ENCODE results near the gene RPL22.
A peak's percentile ranks its signal among the peaks of the same experiment; 100 is the strongest.
"Not testable (repeated sequence)": the region's sequence is repeated elsewhere in the genome, so short reads cannot be mapped to it uniquely, and the experiment has no call there.

The RPL22 gene

DNA sequence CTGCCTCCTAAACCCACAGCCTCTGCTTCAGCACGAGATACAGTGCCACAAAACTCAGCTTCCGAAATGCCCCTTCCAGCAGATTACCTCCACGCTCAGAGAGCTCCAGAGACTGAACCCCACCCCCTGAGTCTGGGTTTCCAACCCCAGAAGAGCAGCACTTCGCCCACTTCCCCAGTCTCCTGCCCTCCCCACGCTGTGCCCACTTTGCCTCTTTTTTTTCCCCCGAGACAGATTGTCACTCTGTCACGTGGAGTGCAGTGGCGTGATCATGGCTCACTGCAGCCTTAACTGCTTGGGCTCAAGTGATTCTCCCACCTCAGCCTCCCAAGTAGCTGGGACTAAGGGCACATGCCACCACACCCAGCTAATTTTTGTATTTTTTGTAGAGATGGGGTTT lies 26.3 kb upstream of the RPL22 start:
- DNase-seq, result no peak

DNA sequence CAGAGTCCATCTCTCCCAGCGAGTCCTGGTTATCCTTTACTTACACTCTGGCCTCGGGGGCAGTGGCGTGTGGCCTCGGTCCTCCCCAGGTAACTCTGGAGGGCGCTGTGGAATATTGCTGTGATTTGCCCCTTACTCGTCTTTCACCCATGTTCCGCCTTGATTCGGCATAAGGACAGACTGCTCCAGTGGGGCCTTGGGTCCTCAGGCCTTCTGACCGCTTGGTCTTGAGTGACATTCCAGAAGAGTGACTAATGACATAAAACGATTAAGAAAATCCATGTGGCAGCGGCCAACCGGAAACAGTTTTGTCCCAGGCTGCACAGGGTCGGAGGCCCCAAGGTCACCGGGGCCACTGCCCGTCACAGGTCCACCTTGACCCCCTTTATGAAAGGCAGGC lies 25.3 kb upstream of the RPL22 start:
- no peak for DNase-seq

DNA sequence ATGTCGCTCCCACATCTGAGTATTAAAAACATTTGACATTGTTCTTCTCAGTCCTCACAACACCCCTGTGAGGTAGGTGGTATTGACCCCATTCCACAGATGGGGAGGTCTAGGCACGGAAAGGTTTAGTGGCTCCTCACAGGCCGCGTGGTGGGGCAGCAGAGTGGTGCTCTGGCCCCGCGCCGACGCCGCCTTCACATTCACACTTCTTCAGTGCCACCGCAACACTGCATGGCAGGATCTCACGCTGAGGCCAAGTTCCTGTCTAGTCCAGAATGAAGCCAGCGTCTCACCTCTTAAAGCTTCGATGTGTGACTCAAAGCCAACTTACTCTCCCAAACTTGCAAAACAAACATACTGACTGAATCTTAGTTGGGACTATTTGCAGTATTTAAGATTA lies 24.2 kb upstream of the RPL22 start:
- no peak for DNase-seq

DNA sequence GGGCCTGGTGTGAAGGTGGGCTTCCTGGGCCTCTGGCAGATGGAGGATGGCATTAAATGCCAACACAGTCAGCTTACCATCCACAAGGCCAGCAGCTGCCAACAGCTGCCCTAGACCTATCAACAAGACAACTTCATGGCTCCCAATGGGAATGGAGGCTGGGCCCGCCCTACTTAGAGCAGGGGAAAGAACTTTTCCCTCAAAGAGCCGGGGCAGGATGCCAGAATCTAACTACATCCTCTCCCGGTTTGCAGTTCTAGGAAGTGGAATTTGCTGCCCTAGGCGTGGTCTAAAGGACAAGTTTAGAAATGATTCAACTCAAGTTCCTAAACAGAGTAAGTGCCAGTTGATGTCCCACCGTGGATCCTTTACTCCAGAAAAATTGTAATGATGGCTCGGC lies 23.2 kb upstream of the RPL22 start:
- DNase-seq, result no peak

DNA sequence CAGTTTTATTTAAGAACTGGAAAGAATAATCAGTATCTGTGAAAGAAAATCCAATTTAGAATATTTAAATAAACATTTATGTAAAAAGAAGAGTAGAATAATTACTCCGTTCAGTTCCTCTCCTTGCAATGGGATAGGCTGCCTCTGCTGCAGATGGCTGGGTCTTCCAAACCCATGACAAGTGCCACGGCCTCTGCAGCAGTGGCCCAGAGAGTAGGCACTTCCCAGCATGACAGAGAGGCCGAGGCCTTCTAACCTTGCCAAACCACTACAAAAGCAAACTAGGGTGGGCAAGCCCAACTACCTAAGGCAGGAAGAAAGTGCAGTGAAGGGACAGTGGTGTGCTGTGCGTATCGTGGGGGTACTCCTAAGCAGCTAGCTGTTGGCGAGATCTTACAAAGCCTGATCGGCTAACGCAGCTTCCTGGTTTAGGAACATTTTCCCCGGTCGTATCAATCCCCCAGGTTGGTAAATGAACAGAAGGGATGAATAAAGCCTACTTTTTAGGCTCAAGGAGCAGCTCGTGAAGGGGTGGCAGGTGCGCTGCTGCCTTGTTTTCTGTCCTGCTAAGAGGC lies 21.9 kb upstream of the RPL22 start:
- no peak for DNase-seq

DNA sequence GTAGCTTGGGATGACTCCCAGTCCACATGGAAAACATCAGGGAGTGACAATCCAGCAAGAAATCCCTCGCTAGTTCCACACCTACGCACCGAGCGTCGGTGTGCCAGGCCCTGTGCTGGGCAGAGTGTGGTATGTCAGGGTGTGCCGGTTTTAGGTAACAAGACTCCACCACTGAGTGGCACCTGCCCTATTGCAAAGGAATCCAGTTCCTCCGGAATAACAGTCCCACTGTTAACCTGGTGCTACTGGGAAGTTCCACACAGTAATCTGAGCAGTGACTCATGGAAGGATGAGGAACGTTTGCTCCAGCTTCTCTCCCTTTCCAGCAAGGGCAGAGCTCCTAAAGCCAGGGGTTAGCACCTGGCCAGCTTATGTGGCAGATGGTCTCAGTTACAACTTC lies 20.8 kb upstream of the RPL22 start:
- DNase-seq, result no peak

DNA sequence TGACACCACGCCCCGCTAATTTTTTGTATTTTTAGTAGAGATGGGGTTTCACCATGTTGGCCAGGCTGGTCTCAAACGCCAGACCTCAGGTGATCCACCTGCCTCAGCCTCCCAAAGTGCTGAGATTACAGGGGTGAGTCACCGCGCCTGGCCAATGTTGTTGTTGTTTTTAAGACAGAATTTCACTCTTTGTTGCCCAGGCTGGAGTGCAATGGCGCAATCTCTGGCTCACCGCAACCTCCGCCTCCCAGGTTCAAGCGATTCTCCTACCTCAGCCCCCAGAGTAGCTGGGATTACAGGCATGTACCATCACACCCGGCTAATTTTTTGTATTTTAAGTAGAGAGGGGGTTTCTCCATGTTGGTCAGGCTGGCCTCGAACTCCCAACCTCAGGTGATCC lies 20.2 kb upstream of the RPL22 start:
- not testable (repeated sequence) for DNase-seq

DNA sequence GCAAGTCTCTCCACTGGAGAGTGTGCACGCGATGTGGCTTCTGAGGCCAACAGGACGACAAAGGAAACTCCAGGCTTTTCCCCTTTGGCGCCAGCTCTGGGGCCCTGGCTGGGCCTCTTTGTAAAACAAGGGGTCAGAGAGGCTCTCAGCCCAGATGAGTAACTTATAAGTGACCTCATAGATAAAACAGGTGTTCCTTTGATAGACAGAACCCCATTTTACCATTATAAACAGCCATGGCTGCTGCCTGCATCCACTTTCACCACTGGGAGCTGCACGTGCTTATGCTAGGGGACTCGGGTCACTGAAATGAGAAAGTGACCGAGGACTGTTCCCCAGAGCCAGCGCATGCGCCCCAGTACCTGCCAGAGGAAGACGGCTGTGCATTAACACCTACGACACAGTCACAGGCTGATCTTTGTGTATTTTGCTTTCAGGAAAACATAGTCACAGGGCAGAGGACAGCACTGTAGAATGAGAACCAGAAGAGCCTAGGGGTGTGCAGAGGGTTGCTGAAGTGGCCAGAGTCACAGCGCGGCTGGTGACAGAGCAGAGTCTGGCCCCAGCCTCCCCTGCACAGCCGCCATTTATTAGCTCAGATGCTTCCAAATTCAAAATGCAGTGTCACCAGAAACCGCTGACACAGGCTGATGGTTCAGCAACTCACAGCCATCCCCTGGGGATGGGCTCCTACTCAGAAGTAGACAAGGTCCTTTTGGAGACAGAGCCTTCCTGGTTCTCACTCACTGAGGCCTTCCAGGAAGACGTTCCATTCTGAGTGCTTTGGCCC lies 19.2 kb upstream of the RPL22 start:
- DNase-seq, result no peak

DNA sequence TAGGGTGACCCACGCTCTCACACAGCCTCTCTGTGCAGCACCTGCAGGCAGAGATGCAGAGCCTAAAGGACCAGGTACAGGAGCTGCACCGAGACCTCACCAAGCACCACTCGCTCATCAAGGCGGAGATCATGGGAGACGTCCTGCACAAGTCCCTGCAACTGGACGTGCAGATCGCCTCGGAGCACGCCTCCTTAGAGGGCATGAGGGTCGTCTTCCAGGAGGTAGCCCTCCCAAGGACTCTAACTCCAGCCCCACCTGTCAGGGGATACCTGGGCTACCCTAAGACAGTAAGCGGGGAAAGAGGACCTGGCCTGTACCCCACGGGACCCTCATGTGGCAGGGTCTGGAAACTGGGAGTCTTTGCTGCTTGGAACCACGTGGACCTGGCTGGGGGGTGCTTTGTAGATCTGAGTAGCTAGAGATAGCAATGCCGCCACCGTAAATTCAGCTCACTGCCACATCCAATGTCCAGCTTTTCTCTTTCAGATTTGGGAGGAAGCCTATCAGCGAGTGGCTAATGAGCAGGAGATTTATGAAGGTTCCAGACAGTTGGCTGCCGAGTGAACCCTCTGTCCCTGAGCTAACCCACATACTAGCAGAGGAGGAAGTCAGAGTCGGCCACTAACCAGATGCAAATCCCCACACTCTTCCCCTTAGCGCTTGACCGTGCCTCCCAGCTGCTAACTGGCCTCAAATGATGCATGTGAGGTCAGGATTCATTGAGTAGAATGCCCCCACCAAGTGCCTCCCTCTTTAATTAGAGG lies 13.0 kb upstream of the RPL22 start:
- no peak for DNase-seq

DNA sequence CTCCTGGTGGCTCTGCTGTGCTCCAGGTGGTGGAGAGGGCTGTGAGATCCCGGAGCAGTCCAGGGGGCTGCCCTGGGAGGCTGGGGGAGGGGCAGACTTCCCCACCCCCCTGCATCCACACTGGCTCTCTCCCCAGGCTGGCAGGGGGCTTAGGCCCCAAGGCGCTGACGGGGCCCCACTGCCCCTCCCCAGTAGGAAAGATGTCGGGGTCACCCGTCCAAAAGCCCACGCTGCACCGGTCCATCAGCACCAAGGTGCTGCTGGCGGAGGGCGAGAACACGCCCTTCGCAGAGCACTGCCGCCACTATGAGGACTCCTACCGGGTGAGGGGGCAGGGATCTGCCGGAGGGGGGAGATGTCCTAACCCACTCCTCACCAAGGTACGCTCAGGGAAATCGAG lies 12.3 kb upstream of the RPL22 start:
- no peak for DNase-seq

DNA sequence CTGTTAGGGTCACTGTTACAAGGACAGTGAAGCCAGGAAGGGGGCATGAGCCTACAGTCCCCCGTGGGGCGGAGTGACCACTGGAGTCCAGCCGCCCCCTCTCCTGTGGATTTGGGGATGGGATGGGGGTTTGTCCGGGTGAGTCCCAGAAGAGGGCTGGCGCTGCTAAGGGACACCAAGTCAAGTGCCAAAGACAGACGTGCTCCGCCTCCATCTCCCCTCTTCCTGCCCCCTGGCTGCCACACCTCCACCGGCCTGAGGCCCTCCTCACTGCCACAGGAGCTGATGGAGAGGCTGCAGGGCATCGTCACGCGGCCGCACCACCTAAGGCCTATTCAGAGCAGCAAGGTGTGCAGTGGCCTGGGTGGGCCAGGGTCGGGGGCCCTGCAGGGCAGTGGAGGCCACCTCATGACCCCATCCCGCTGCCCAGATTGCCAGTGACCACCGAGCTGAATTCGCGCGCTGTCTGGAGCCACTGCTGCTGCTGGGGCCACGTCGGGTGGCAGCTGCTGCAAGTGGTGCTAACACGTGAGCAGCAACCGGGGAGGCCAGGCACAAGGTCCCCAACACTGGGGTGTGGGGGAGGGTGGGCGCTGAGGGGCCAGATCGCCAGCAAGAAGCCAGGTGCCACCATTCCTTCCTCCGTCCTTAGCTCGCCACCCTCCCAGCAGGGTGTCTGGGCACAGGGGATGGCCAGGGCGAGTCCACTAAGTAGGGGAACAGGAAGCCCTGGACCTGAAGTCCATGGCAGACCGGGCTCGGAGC lies 11.4 kb upstream of the RPL22 start:
- DNase-seq, result no peak

DNA sequence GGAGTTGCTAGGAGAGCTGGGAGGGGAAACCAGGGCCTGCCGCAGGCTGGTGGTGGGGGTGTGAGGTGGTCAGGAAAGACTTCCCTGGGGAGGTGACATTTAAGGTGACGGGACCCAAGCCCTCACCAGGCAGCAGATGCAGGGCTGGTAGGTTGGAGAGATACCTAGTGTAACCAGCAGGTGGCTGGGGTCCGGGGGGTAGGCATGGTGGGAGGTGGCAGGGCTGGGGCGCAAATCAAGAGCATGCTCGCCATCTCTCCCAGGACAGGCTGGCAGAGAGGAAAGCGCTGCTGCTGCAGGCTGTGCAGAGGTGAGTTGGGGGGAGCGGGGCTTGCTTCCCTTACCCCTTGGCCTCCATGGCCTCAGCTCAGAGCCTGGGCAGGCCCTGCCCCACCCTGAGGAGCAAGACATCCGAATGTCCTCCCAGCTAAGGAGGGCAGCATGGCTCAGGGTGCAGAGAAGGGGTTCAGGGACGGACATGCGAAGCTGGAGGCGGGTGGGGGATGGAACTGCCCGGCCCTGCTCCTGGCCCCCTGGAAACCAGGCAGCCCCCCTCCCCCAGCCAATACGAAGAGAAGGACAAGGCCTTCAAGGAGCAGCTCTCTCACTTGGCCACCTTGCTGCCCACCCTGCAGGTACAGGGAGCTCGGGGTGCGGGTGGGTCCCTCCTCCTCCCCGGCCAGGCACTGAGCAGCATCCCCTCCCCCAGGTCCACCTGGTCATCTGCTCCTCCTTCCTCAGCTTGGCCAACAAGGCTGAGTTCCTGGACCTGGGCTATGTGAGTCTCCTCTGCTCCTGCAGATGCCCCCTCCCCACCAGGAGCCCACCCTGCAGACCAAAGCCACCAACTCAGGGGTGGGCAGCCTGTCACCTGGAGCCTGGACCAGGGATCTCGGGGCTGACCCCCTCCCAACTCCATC lies 10.5 kb upstream of the RPL22 start:
- DNase-seq, result no peak

DNA sequence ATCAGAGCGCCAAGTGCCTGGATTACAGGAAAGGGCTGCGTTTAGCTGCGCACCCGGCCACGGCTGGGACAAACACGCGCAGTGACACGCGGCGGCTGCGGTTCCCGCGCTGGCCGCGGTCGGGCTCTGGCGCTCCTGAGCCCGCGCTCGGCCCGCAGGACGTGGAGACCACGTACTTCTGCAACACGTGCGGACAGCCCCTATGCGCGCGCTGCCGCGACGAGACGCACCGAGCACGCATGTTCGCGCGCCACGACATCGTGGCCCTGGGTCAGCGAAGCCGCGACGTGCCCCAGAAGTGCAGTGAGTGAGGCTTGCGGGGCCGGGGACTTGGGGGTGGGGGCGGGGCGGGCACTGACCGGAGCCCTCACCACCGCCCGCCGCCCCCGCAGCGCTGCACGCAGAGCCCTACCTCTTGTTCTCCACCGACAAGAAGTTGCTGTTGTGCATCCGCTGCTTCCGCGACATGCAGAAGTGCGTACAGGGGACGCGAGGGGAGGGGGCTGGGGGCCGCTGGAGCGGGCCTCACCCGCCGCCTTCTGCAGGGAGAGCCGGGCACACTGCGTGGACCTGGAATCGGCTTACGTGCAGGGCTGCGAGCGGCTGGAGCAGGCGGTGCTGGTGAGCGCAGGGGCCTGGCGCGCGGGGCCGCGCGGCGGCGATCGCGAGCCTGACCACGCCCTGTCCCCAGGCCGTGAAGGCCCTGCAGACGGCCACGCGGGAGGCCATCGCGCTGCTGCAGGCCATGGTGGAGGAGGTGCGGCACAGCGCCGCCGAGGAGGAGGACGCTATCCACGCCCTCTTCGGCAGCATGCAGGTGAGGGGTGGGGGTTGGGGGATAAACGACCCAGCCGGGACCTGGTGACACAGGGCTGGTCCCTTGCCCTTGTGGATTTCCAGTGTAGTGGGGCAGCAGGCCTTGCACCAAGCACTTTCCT lies 9.6 kb upstream of the RPL22 start:
- DNase-seq, result no peak

DNA sequence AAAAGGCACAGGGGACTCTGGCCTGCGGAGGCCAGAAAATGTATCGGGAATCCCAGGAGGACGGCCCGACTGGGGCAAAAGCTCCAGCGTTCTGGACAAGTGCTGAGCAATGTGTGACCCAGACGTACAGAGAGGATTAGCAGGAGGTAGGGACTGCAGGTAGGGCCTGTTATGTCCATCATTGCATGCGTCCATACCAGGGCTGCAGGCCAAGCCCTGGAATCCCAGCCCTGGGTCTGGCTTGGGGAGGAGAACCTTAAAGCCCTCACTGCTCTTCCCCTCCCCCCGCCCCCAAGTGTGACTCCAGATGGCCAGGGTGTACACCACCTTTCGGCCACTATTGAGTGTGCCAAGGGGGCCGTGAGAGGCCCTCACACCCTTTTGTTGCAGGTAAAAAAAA lies 8.5 kb upstream of the RPL22 start:
- DNase-seq, result no peak

DNA sequence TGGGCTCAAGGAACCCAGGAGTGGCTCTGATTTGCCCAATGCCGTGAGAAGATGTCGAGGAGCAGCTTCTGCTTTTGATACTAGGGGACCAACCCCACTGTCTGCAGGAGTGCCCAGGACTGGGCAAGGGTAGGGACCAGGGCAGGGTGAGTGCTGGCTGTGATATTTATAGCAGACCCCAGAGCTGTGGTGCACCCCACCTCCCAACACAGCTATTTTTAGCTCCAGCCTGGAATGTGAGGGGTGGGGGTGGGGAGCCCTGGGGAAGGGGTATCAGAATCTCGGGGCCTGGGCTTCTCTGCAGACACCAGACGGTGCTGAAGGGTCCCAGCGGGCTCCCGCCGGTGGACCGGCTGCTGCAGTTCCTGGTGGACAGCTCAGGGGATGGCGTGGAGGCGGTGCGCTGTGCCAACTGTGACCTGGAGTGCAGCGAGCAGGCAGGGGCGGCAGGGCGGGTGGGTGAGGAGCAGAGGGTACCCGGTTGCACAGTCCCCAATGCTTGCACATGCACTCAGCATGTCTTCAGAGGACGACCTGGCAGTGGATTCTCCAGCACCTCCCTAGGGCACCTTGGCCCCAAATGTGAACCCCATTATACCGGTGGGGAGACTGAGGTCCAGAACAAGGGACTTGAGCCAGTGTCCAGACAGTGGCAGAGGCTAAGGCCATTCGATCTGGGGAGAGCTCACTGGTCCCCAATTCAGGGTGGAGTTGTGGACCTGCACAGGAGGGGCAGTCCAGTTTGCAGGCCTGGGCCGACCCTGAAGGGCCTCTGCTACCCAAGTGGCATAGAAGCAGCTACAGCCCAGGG lies 7.9 kb upstream of the RPL22 start:
- DNase-seq, result no peak

DNA sequence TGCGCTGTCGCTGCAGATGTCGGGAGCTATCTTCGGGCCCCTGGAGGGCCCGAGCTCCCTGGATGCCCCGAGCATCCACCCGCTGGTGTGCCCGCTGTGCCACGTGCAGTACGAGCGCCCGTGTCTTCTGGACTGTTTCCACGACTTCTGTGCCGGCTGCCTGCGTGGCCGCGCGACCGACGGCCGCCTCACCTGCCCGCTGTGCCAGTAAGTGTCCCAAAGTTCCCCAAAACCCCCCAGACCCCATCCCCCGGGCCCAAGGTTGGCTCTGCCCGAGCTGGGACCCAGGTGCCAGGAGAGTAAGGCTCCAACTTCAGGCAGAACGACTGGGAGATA lies 7.1 kb upstream of the RPL22 start:
- no peak for DNase-seq

DNA sequence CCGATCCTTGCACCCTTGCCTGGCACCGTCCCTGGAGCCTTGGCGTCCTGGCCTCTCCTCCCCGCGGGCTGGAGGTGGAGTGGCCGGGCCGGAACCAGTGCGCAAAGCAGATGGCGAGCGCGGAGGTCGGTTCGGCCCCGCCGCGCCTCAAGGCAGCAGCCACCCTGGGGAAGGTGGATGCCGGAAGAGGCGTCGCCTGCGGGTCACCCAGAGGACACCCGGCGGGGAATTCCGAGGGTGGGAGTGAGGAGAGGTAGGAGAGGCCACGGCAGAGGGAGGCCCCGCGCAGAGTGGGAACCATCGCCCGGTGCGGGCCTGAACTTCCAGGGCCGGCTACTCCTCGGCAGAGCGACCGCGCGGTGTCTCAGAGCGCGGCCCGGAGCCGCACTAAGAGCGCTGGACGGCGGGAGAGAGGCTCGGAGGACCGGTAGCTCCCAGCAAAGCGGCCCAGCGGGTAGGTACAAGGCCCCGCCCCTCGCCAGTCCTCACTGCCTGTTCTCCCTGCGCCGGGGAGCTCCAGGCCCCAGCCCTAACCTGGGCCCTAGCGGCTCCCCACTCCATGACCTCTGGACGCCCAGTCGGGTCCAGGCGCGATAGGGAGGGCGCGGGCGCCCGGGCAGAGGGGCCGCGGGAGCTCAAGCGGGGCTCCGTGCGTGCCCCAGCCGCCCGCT lies 6.6 kb upstream of the RPL22 start, which contains the start of gene RNF207:
Gene RNF207 (plus strand): TSS at position 271 of the 671 bp plus-strand sequence. CDS start 417 bp downstream, outside the sequence.
- DNase-seq, result peak; percentile 44

DNA sequence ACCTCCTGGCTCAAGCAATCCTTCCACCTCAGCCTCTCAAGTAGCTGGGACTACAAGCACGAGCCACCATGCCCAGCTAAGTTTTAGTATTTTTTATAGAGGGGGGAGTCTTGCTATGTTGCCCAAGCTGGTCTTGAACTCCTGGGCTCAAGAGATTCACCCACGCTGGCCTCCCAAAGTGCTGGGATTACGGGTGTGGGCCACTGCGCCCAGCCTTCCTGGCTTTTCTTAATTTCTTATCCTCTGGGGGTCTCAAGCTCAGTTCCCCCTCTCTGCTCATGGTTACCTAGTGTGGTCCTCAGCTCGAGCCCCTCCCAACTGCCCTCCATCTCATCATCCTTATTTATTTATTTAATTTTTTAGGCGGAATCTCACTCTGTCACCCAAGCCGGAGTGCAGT lies 2.9 kb upstream of the RPL22 start:
- DNase-seq, result no peak

DNA sequence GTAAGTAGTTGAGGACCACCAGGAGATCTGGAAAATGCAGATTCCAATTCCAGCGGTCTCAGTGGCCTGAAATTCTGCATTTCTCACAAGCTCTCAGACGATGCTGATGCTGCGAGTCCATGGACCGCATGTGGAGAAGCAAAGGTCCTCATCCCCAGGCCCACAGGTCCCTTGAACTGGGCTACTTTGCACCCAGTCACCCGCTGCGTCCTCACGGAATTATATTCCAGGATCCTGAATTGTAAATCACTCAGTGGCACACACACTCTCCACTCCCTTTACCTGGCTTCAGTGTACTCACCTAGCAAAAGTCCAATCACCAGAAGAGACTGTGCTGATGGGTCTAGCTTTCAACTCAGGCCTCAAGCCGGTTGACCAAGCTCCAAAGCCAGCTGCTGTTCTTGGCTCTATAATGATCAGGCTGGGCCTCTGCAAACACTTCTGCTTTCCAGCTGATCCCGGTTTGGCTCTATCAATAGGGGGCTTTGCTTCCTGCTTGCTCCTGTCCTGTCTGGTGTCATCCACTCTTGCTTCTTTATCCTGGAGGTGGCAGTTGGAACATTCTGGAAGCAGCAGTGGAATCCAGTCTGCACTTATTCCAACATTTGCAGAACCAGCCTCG lies 904 bp upstream of the RPL22 start:
- DNase-seq, result no peak
